H1 (cell line): ENCODE measurements around the gene TMPRSS3. TPM values are rescaled to one million over a fixed set of nuclear protein-coding genes. Genes with fewer than 3 reads are reported as not detected.

ENCODE experiments used
- CTCF ChIA-PET: fragments of 300-600 bp; sonication (Branson Sonifier 250); formaldehyde crosslinking; loops from one replicate; lab custom pipeline; 2021; ENCODE audit not compliant: partially characterized antibody; lab: Charles Lee
- POLR2A ChIA-PET: fragments of 300-600 bp; sonication (Branson Sonifier 250); formaldehyde crosslinking; loops from one replicate; lab custom pipeline; 2021; ENCODE audit warnings: inconsistent platforms; ENCODE audit not compliant: partially characterized antibody; lab: Charles Lee
- DNase-seq, 2 experiments: peaks; one replicate each; pipeline versions ENCODE4 v3.0.0 to v3.0.0-alpha.2; 2010 to 2022; ENCODE audit warnings: low spot score in 2 of 2, low read depth in 1 of 2, mixed read lengths in 1 of 2
- FAIRE-seq: peaks from 2 replicates; lab custom pipeline; 2011; peaks lifted over from hg19 to GRCh38; lab: Jason Lieb, UNC
- H2AFZ ChIP-seq: 2 replicates; pipeline ENCODE4 v1.8.1; 2012; ENCODE audit warnings: low read length, inconsistent platforms
- H2AK5ac ChIP-seq: 2 replicates; pipeline ENCODE4 v1.6.1; 2013; ENCODE audit warnings: low read depth, low read length
- H2BK120ac ChIP-seq: replicated peaks from 2 replicates; pipeline ENCODE3; 2013; ENCODE audit warnings: low read depth, low read length, inconsistent platforms
- H2BK12ac ChIP-seq: 2 replicates; pipeline ENCODE4 v1.6.1; 2013; ENCODE audit warnings: low read depth, low read length
- H2BK15ac ChIP-seq: 2 replicates; pipeline ENCODE4 v1.6.1; 2013; ENCODE audit warnings: low read length
- H2BK20ac ChIP-seq: 2 replicates; pipeline ENCODE4 v1.6.1; 2013; ENCODE audit warnings: low read length
- H2BK5ac ChIP-seq: 2 replicates; pipeline ENCODE4 v1.6.1; 2013; ENCODE audit warnings: low read depth, low read length
- H3K14ac ChIP-seq: 2 replicates; pipeline ENCODE4 v1.6.1; 2013; ENCODE audit warnings: inconsistent platforms; ENCODE audit not compliant: insufficient read length
- H3K18ac ChIP-seq: 2 replicates; pipeline ENCODE4 v1.6.1; 2013; ENCODE audit warnings: low read length; ENCODE audit errors: extremely low read depth
- H3K23ac ChIP-seq: 2 replicates; pipeline ENCODE4 v1.6.1; 2013; ENCODE audit warnings: inconsistent platforms; ENCODE audit not compliant: insufficient read length
- H3K23me2 ChIP-seq: 2 replicates; pipeline ENCODE4 v1.6.1; 2013; ENCODE audit warnings: low read depth, low read length
- H3K27ac ChIP-seq: 2 replicates; pipeline ENCODE4 v1.6.1; 2011; ENCODE audit warnings: low read depth, low read length, inconsistent platforms
- H3K27me3 ChIP-seq, 4 experiments: replicated peaks in 1 of 4; 1 replicate in 1 of 4; 2 replicates in 3 of 4; pipeline versions ENCODE4 v1.6.1 to v1.8.1; 2011 to 2013; ENCODE audit warnings: low read length in 3 of 4, mild to moderate bottlenecking in 3 of 4, inconsistent platforms in 2 of 4, mixed read lengths in 2 of 4, moderate library complexity in 1 of 4; ENCODE audit not compliant: control insufficient read depth in 3 of 4, insufficient read depth in 3 of 4; ENCODE audit errors: extremely low read depth in 1 of 4
- H3K36me3 ChIP-seq, 4 experiments: 2 replicates each; pipeline versions ENCODE4 v1.6.1 to v1.8.1; 2011 to 2013; ENCODE audit warnings: mild to moderate bottlenecking in 4 of 4, low read length in 3 of 4, moderate library complexity in 2 of 4, control low read depth in 1 of 4, inconsistent platforms in 1 of 4; ENCODE audit not compliant: insufficient read depth in 4 of 4, control insufficient read depth in 2 of 4
- H3K4ac ChIP-seq: replicated peaks from 2 replicates; pipeline ENCODE3; 2013; ENCODE audit warnings: low read length, low read depth, mixed read lengths, inconsistent platforms; ENCODE audit not compliant: insufficient read length
- H3K4me1 ChIP-seq, 4 experiments: replicated peaks in 1 of 4; 1 replicate in 1 of 4; 2 replicates in 3 of 4; pipeline versions ENCODE4 v1.6.1 to v1.8.1; 2011 to 2013; ENCODE audit warnings: low read length in 3 of 4, inconsistent platforms in 2 of 4, mixed read lengths in 1 of 4; ENCODE audit not compliant: insufficient read depth in 4 of 4, control insufficient read depth in 3 of 4
- H3K4me2 ChIP-seq, 2 experiments: 2 replicates each; pipeline versions ENCODE4 v1.6.1 to v1.8.1; 2011 to 2013; ENCODE audit warnings: low read depth in 2 of 2, low read length in 2 of 2, control low read depth in 1 of 2, inconsistent platforms in 1 of 2, mild to moderate bottlenecking in 1 of 2; ENCODE audit not compliant: insufficient read depth in 1 of 2
- H3K4me3 ChIP-seq, 4 experiments: fragments of 200-600, 300-600 bp in 1 of 4; sonication (generic), shearing (Covaris generic), sonication (Bioruptor Twin) in 1 of 4; 2 replicates each; pipeline versions ENCODE4 v1.5.1 to v1.8.1; 2011 to 2016; ENCODE audit warnings: low read length in 4 of 4, low read depth in 3 of 4, control low read depth in 2 of 4, inconsistent platforms in 2 of 4, mild to moderate bottlenecking in 2 of 4, mixed read lengths in 1 of 4, moderate library complexity in 1 of 4; ENCODE audit not compliant: insufficient read depth in 2 of 4; ENCODE audit errors: extremely low read depth in 1 of 4
- H3K56ac ChIP-seq: replicated peaks from 2 replicates; pipeline ENCODE3; 2013; ENCODE audit warnings: low read depth, mild to moderate bottlenecking, mixed read lengths, low read length, inconsistent platforms; ENCODE audit not compliant: insufficient read length
- H3K79me1 ChIP-seq: 2 replicates; pipeline ENCODE4 v1.6.1; 2013; ENCODE audit warnings: low read depth, low read length, control low read depth
- H3K79me2 ChIP-seq, 2 experiments: 2 replicates each; pipeline versions ENCODE4 v1.6.1 to v1.8.1; 2012 to 2013; ENCODE audit warnings: low read length in 2 of 2, mild to moderate bottlenecking in 2 of 2, inconsistent platforms in 1 of 2; ENCODE audit not compliant: insufficient read depth in 2 of 2, control insufficient read depth in 1 of 2
- H3K9ac ChIP-seq, 4 experiments: replicated peaks in 1 of 4; 1 replicate in 1 of 4; 2 replicates in 3 of 4; pipeline versions ENCODE4 v1.6.1 to v1.8.1; 2011 to 2013; ENCODE audit warnings: low read depth in 3 of 4, low read length in 3 of 4, control low read depth in 2 of 4, mild to moderate bottlenecking in 2 of 4, moderate library complexity in 2 of 4, inconsistent platforms in 1 of 4; ENCODE audit errors: extremely low read depth in 1 of 4
- H3K9me3 ChIP-seq, 2 experiments: 2 replicates each; pipeline versions ENCODE4 v1.6.1 to v1.8.1; 2012 to 2013; ENCODE audit warnings: mild to moderate bottlenecking in 2 of 2, moderate library complexity in 2 of 2, control low read depth in 1 of 2, inconsistent platforms in 1 of 2, low read depth in 1 of 2, low read length in 1 of 2, mixed read lengths in 1 of 2; ENCODE audit not compliant: insufficient read depth in 2 of 2
- H4K20me1 ChIP-seq, 2 experiments: replicated peaks in 1 of 2; 2 replicates each; pipeline versions ENCODE3 to v1.8.1; 2011 to 2013; ENCODE audit warnings: inconsistent platforms in 2 of 2, low read length in 2 of 2, mild to moderate bottlenecking in 1 of 2; ENCODE audit not compliant: insufficient read depth in 2 of 2, control insufficient read depth in 1 of 2
- H4K5ac ChIP-seq: 2 replicates; pipeline ENCODE4 v1.6.1; 2013; ENCODE audit warnings: low read length, low read depth, mixed read lengths, inconsistent platforms; ENCODE audit not compliant: insufficient read length
- H4K8ac ChIP-seq: 2 replicates; pipeline ENCODE4 v1.8.0; 2013; ENCODE audit warnings: mild to moderate bottlenecking, moderate library complexity, low read length, inconsistent platforms; ENCODE audit not compliant: insufficient read depth; ENCODE audit errors: extremely low read depth
- H4K91ac ChIP-seq: replicated peaks from 2 replicates; pipeline ENCODE3; 2013; ENCODE audit warnings: low read length, mixed read lengths, inconsistent platforms; ENCODE audit not compliant: insufficient read length
- ATF2 ChIP-seq: IDR thresholded peaks from 2 replicates; pipeline ENCODE4 v1.6.1; 2012; ENCODE audit warnings: low read length, inconsistent platforms
- KDM5A ChIP-seq: fragments of 200-600 bp; IDR thresholded peaks from 2 replicates; pipeline ENCODE4 v1.7.1; 2012; ENCODE audit warnings: mild to moderate bottlenecking, low read length, inconsistent platforms, mixed read lengths
- RFX5 ChIP-seq: IDR thresholded peaks from 2 replicates; pipeline ENCODE4 v1.6.1; 2011; ENCODE audit warnings: low read depth, low read length, improper control_type of control experiment, borderline replicate concordance
- SAP30 ChIP-seq: fragments of 300-600 bp; sonication (generic); IDR thresholded peaks from 2 replicates; pipeline ENCODE4 v1.7.1; 2012; ENCODE audit warnings: low read length, moderate library complexity, mild to moderate bottlenecking, inconsistent platforms; ENCODE audit not compliant: insufficient read depth, insufficient replicate concordance
- ZNF274 ChIP-seq: IDR thresholded peaks from 2 replicates; pipeline ENCODE4 v1.7.0; 2012; ENCODE audit warnings: low read length, borderline replicate concordance; ENCODE audit errors: extremely low read depth
- WGBS, 2 experiments: shearing (Covaris generic) in 1 of 2; methylation state at CpG; one replicate each; pipeline versions ENCODE4 v1.1.6 to v1.1.7; 2013 to 2015; ENCODE audit warnings: low lambda C conversion rate in 2 of 2, mixed read lengths in 2 of 2, inconsistent platforms in 1 of 2, low coverage in 1 of 2, missing lambda C conversion rate in 1 of 2; ENCODE audit not compliant: insufficient replicate concordance in 2 of 2, insufficient coverage in 1 of 2, insufficient read length in 1 of 2; ENCODE audit errors: extremely low coverage in 1 of 2, missing lambda C conversion rate in 1 of 2; 5-methylcytosine and 5-hydroxymethylcytosine counted together
- long read RNA-seq, 2 experiments: library from RNA in 1 of 2; library from capped mRNA in 1 of 2; stranded (forward); transcript quantifications; one replicate each; pipeline ENCODE4 v2.0.0, GENCODE V29; 2021; ENCODE audit warnings: inconsistent platforms in 1 of 2
- polyA minus RNA-seq, 3 experiments: library from RNA; depleted of rRNA, polyadenylated mRNA; stranded (reverse); fragments of >200 nt; gene quantifications; 1 replicate in 2 of 3; 2 replicates in 1 of 3; pipeline ENCODE4 v1.2.3, GENCODE V29; 2011
- polyA plus RNA-seq, 7 experiments: library from polyadenylated mRNA; depleted of rRNA in 3 of 7; stranded (reverse) in 5 of 7; unstranded in 2 of 7; fragments of >200 nt in 5 of 7; fragments of 200-250 nt in 2 of 7; gene quantifications; 1 replicate in 5 of 7; 2 replicates in 1 of 7; 4 replicates in 1 of 7; pipeline versions ENCODE4 v1.2.1 to v1.2.3, GENCODE V29; 2011 to 2013; ENCODE audit warnings: missing spikeins in 2 of 7, mixed read lengths in 2 of 7
- total RNA-seq: library from RNA; stranded (reverse); fragmentation: NEBNext Ultra II Directional; extraction: Animal tissue kit (Norgen Biotek cat#: 25700); gene quantifications from 2 replicates; pipeline ENCODE4 v1.2.1, GENCODE V29; 2021
- TF ChIP-seq, protein P1 (sequence below): IDR thresholded peaks from 2 replicates; pipeline ENCODE4 v1.6.1; 2012; ENCODE audit warnings: inconsistent platforms

TMPRSS3 gene
- total RNA-seq: not detected in 2 replicates
- polyA plus RNA-seq (2011; rRNA removed): 0.38 and 0.75 TPM in 2 replicates
- 0.61 TPM for polyA plus RNA-seq (2011; cell fraction: cytosol; rRNA removed)
- polyA plus RNA-seq (2011; cell fraction: nucleus; rRNA removed): 0.63 TPM
- 0.19 to 0.52 TPM (median 0.36 TPM) in 3 of 4 replicates, not detected in the other for polyA plus RNA-seq (2012, experiment 1 of 2)
- polyA plus RNA-seq (2012, experiment 2 of 2): 0.16 TPM
- polyA plus RNA-seq (2013, experiment 1 of 2): 0.06 TPM
- 0.13 TPM for polyA plus RNA-seq (2013, experiment 2 of 2)
- 0.44 and 0.63 TPM in 2 replicates for polyA minus RNA-seq (2011; rRNA and poly(A)+ RNA removed)
- polyA minus RNA-seq (2011; cell fraction: cytosol; rRNA and poly(A)+ RNA removed): not detected
- 1.3 TPM for polyA minus RNA-seq (2011; cell fraction: nucleus; rRNA and poly(A)+ RNA removed)
- long read RNA-seq, experiment 1: 0 reads
- long read RNA-seq, experiment 2, partial matches to known transcripts: 0 of 1 reads
- long read RNA-seq, experiment 2, other reads (novel, unspliced or antisense): 1 of 1 reads

DNA sequence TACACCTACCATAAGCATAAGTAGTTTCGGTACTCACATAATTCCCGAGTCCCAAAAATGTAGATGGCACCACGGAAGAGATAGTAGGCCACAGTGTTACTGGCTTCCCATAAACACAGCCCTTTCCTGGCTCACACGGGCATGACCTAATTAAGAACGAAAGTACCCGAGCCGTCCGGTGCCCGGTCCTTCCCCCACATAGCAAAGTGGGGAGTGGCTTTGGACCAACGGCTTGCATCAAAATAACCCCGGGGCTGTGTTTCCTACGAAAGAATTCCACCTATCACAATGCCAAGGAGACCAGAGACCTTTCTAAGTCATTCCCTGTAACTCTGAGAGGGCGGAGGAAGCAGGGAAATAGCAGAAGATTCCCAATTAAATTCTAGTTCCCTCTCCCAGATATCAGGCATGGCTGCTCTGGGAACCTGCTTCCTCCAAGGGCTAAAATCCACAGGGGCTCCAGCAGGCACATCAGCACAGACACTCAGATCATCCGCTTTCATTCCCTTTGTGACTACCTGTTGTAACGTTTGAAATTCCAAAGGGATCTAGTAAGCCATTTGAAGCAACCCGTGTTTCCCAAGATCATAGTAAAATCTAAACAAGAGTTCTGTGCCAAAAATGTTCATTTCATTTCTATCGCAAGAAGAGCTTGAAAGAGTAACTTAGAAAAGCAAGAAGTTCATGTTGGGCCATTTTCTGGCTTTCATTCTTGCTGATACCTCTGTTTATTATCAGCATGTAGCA, at the start of gene TMPRSS3:
TSS of gene TMPRSS3 (minus strand) at position 148 of the 747 bp plus-strand sequence. CDS start 635 bp downstream, outside the sequence.
- Histone ChIP-seq H3K4me2 (no peak within 1 kb of the TSS), H3K79me2 (no peaks in the 10 kb centered on the region)
- no peak for TF ChIP-seq SAP30
- TF ChIP-seq, protein P1, sequence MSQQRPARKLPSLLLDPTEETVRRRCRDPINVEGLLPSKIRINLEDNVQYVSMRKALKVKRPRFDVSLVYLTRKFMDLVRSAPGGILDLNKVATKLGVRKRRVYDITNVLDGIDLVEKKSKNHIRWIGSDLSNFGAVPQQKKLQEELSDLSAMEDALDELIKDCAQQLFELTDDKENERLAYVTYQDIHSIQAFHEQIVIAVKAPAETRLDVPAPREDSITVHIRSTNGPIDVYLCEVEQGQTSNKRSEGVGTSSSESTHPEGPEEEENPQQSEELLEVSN: no peak
- TF ChIP-seq KDM5A: no peak
- TF ChIP-seq RFX5: no peak
- no peak for TF ChIP-seq ZNF274
- no peak for TF ChIP-seq ATF2

More for the DNA sequence above, at the start of gene TMPRSS3:
- Histone ChIP-seq H2BK12ac (no peak within 1 kb of the TSS), H4K91ac (no peak within 1 kb of the TSS), H3K9me3 (no peaks in the 10 kb centered on the region; a peak in 1 of 4 replicates), H3K4me3 (no peak within 1 kb of the TSS), H3K23me2 (no peaks in the 10 kb centered on the region), H3K4ac (no peak within 1 kb of the TSS), H2AFZ (no peak within 1 kb of the TSS), H2BK15ac (no peak within 1 kb of the TSS), H3K4me1 (peaks cover 0 to 4% (median 0%) of the 10 kb centered on the region in 4 experiments; a peak in 1 of 7 replicates), H3K14ac (no peak within 1 kb of the TSS), H3K27ac (no peak within 1 kb of the TSS), H2BK120ac (no peak within 1 kb of the TSS), H3K18ac (no peak within 1 kb of the TSS), H4K8ac (no peak within 1 kb of the TSS), H4K20me1 (no peaks in the 10 kb centered on the region), H2BK5ac (no peak within 1 kb of the TSS), H3K79me1 (no peaks in the 10 kb centered on the region), H2AK5ac (no peak within 1 kb of the TSS), H3K36me3 (no peaks in the 10 kb centered on the region), H3K9ac (no peak within 1 kb of the TSS), H3K27me3 (no peaks in the 10 kb centered on the region), H3K23ac (no peak within 1 kb of the TSS), H3K56ac (no peak within 1 kb of the TSS), H2BK20ac (no peak within 1 kb of the TSS; the same call in 1 of the 2 replicates), H4K5ac (no peak within 1 kb of the TSS)
- 84% methylated on average over 17 of the region's 17 CpGs; no CpG with 5 or more reads in 1 of the 2 experiments for WGBS, 2 experiments
- DNase-seq (no peak), FAIRE-seq (no peak)
- ChIA-PET POLR2A (no interaction called here), CTCF (interaction anchor here (1.3 kb wide), 1 partner anchor 15 kb away, joined by 4 read pairs; no protein-coding TSS in a partner anchor)
